ENCODE measurements around the gene WDR46.

WDR46 gene, protein sequence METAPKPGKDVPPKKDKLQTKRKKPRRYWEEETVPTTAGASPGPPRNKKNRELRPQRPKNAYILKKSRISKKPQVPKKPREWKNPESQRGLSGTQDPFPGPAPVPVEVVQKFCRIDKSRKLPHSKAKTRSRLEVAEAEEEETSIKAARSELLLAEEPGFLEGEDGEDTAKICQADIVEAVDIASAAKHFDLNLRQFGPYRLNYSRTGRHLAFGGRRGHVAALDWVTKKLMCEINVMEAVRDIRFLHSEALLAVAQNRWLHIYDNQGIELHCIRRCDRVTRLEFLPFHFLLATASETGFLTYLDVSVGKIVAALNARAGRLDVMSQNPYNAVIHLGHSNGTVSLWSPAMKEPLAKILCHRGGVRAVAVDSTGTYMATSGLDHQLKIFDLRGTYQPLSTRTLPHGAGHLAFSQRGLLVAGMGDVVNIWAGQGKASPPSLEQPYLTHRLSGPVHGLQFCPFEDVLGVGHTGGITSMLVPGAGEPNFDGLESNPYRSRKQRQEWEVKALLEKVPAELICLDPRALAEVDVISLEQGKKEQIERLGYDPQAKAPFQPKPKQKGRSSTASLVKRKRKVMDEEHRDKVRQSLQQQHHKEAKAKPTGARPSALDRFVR

DNA sequence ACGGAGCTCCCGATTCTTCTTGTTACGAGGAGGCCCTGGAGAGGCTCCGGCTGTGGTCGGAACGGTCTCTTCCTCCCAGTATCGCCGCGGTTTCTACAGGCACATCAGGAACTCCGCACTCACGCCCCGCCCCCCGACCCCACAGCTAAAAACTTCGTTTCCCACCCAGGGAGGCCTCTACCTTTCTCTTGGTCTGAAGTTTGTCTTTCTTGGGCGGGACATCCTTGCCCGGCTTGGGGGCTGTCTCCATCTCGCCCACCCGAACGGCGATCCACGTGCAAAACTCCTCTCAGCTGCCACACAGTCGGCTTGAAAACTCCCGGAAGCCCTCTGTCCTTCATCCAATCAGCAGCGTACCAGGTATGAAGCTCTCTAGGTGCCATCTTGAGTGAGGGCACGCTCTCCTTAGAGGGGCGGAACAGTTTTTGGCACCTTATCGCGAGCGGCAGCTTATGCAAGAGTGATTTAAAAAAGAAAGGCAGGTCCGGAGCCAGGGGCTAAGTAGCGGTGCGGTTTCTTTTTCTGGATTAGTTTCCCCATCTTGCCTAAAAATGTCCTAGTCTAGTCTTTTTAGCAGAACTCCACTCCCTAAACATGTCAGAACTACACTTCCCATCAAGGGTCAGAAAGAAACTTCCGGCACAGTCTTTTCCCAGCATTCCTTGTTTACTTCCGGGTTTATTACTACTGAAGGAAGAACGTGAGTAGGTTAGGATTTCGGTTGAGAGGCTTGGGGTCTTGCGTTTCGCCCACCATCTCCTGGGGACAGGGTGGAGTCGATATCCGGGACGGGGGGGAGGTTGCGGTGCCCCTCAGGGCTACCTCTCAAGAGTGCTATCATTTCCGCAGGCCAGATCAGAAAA, at the start of gene WDR46, which contains the start of gene PFDN6:
Gene WDR46 (minus strand): TSS at position 319 of the 863 bp plus-strand sequence. CDS start 69 bp downstream, at position 250.
Gene PFDN6 (plus strand): TSS at position 681 of the 863 bp plus-strand sequence. CDS start 256 bp downstream, outside the sequence.
- no peak for DNase-seq (ENCODE audit: low read depth)

DNA sequence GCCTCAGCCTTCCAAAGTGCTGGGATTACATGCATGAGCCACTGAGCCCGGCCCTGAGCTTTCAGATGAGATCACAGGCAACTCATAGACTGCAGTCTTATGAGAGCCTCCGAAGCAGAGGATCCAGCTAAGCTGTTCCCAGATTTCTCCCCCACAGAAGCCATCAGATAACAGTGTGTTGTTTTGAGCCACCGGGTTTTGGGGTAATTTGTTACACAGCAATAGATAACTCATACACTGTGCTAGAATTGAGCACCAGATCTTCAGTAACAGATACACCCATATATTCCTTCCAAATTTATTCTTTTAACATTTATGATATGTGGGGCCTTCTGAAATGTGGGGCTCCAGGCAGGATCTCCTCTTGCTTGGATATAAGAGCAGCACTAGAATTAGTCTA, 47.5 kb upstream of the WDR46 start:
- DNase-seq (ENCODE audit: low read depth), result no peak

DNA sequence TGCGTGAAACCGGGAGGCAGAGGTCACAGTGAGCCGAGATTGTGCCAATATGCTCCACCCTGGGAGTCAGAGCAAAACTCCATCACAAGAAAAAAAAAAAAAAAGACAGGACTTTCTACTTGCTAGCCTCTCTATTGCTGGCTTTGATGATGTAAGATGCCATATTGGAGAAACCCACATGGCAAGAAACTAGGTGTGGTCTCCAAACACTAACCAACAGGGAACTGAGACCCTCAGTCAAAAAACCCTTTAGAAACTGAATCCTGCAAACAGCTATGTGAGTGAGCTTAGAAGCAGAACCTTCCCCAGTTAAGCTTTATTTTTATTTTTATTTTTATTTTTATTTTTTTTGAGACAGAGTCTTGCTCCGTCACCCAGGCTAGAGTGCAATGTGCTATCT, 46.9 kb upstream of the WDR46 start:
- DNase-seq (ENCODE audit: low read depth), result no peak

DNA sequence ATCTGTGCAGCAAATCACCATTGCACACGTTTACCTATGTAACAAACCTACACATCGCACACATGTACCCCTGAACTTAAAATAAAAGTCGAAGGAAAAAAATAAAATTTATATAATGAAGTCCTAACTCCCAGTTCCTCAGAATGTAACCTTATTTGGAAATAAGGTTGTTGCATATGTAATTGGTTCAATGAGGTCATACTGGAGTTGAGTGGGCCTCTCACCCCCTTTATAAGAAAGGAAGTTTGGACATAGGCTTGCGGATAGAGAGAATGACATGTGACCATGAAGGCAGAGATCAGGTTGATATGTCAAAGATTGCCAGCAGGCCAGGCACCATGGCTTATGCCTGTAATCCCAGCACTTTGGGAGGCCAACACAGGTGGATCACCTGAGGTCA, 44.6 kb upstream of the WDR46 start:
- no peak for DNase-seq (ENCODE audit: low read depth)

DNA sequence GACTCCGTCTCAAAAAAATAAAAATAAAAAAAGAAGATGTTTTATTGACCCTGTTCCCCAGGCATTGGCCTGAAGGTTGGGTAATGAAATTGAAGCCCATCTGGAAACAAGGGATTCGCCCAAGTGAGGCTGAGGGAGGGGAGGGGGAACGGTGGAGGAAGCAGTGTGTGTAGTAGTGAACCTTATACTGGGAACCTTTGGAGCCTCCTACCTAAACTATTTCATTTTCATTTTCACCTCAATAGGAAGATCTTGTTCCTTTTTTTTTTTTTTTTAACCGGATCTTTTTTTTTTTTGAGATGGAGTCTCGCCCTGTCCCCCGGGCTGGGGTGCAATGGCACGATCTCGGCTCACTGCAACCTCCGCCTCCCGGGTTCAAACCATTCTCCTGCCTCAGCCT, 41.7 kb upstream of the WDR46 start:
- DNase-seq (ENCODE audit: low read depth), result no peak

DNA sequence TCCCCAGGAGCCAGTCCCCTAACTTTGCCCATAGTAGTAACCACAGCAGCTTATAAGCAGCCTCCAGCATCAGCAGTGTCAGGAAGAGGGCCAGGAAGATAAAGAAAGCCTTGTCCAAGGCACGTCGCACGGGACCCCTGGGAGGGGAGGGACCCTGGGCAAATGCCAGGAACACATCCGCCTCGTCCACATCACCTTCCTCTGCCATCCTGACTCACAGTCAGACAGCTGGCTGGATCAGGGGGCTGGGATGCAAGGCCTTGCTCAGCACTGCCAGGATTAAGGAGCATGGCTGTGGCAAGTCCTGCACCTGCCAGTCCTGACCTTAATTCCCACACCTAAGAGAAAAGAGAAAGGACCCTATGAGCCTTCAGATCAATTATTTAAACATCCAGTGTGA, 40.0 kb upstream of the WDR46 start:
- DNase-seq (ENCODE audit: low read depth), result no peak

DNA sequence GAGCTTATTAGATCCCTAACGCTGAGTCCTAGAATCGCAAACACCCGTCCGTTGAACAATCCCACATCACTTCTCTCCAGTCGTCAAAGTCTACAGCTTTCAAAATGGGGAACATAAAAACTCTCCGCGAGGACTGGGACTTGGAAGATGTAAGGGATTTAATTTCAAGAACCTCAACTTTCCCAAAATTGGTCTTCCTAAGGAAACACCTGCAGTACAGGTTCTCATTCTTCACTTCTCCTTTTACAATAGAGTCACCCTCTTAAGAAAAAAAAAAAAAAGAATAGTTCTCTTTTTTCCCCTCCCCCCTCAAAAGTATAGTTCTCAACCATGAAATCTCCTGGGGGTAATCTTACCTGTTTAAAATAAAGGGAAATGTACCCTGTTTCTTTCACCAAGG, 35.1 kb upstream of the WDR46 start:
- DNase-seq (ENCODE audit: low read depth), result no peak

DNA sequence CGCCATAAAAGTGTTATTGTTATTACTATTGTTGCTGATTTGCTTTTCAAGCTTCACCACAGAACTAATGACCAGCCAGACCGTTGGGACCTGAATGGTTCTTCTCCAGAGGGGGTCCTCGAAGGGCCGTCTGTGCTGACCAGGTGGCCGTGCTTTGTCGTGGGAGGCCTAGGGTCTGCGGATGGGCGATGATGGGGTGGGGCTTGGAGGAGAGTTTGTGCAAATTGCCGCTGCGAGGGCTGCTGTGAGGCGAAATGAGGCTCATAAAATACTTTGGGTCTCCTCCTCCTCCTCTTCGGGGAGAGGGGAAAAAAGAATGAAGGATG, 34.5 kb upstream of the WDR46 start:
- no peak for DNase-seq (ENCODE audit: low read depth)

DNA sequence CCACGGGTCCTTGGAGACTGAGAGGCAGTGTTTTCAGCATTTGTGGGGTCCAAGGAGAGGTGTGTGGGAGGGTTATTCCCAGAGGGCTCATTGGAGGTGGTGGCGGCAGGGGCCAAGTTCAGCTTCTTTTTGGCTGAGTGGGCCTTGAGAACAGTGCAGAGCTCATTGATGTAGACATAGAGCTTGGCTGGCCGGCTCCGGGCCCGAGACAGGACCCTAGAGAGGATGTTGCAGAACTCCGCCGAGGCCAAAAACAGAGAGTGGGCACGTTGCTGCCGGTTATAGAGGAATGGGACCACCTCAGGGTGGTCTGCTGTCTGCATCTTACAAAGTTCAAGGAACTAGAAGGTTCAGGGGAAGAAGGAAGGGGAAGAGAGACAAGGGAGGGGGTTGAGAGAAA, 32.2 kb upstream of the WDR46 start:
- DNase-seq (ENCODE audit: low read depth), result no peak

DNA sequence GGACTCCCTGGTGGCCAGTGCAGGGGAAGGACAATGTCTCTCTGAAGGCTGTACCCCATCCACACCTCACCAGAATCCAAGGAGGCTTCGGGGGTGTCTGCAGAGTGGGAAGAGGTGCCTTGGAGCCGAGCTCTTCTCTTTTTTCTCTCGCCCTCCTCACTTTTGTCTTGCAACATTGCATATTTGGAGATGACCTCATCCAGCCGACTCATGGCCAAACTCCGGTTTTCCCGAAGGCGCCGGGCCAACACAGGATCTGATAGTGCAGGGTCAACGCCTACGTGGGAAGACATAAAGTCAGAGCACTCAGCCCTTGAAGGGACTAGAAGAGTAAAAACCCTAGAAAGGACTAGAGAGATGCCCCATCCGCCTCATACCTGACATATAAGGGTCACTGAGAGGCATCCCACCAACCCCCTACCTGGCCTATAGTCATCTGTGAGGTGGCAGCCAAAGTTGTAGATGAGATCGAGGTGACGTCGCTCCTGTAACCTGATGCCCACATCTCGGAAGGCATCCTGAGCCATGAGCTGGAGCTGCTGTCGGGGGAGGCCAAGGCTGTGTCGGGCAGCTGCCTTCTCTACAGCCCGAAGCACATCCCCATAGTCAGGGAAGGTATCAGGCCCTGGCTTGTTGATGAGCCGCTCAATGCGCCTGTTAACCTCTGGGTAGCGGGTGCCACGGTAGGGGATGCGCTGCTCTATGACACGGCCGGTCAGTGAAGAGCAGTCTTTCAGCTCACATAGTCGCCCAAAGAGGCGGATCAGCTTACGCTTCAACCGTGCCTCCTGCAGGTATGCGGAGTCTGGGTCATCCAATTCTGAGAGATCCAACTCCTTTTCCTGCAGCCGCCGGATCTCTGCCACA, 31.5 kb upstream of the WDR46 start:
- no peak for DNase-seq (ENCODE audit: low read depth)

DNA sequence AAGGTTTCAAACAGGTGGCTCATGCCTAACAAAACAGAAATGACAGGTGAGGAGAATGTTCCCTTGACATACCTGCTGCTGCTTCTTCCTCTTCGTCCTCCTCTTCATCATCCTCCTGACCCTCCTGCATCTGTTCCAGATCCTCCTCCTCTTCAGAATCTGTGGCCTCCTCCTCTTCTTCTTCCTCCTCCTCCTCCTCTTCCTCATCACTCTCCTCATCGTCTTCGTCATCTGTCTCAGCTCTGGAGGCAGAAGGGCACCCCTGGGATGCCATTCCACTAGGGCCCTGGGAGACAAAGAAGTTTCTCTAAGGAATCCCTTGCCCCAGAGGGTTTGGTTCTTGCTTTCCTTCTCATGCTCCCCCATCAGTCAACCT, 30.9 kb upstream of the WDR46 start:
- DNase-seq (ENCODE audit: low read depth), result no peak

DNA sequence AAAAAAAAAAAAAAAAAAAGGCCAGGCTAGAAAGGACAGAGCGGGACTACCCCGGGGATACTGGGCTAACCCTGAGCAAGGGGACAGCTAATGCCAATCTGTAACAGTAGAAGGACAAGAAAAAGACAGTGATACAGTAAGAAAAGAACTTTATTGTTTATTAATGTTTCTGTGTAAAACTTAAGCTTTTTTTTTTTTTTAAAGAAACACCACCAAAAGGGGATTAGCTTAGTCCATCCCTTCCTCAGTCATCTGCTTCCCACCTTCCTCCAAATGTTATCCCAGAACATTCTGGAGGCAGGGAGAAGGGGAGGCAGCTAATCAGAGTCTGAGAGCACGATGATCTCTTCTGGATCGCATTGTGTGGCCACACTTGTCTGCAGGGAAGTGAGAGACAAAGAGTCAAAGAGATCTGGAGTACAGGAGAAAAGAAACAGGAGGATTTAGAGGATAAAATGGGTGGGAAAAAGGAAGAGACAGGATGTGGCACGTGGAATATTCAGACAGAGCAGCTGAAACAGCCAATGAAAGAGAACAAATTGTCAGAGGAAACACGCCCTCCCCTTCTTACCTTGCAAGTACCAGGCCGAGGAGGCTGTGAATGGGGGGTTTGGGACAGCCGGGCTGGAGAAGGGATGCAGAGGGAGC, 29.5 kb upstream of the WDR46 start:
- DNase-seq (ENCODE audit: low read depth), result no peak

DNA sequence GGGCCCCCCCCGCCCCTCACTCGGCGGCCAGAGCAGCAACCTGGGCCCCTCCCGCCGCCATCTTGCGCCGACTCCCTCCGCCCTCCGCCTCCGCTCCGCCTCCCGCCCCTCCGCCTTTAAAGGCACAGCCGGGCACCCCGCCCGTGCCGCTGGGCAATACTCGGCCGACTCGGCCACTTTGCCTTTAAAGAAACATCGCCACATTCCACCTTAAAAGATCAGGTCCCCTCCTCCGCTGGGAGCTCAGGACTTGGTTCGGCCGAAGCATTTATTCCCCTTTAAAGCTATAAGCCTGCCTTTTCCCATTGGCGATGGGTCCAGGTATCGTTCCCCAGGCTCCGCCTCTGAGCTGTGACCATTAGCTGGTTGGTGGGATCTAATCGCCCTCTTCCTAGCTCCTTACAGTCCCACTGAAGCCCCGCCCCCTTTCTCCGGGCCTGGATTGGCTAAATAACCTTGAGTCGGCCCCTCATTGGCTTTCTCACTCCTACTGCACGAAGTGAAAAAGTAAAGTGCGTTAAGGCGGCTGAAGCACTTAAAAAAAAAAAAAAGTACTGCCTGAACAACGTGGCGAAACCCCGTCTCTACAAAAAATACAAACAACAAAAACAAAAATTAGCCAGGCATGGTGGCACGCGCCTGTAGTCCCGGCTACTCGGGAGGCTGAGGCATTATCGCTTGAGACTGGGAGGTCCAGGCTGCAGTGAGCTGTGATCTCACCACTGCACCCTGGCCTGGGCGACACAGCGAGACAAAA, 28.8 kb upstream of the WDR46 start, which contains the start of gene ZBTB22:
Gene ZBTB22 (minus strand): TSS at position 76 of the 757 bp plus-strand sequence. CDS start 828 bp downstream, outside the sequence.
- DNase-seq (ENCODE audit: low read depth), result peak; percentile 75

DNA sequence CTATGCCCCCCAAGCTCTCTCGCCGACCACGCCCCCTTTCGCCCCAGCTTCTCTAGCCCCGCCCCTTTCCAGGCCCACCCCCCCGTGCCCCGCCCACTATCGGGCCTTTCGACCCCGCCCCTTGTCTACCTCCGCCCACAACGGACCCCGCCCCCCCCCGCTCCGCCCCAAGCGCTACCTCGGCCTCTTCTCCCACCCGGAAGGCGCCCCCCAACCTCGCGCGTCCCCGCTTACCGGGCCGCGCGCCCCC, 28.3 kb upstream of the WDR46 start:
- no peak for DNase-seq (ENCODE audit: low read depth)

DNA sequence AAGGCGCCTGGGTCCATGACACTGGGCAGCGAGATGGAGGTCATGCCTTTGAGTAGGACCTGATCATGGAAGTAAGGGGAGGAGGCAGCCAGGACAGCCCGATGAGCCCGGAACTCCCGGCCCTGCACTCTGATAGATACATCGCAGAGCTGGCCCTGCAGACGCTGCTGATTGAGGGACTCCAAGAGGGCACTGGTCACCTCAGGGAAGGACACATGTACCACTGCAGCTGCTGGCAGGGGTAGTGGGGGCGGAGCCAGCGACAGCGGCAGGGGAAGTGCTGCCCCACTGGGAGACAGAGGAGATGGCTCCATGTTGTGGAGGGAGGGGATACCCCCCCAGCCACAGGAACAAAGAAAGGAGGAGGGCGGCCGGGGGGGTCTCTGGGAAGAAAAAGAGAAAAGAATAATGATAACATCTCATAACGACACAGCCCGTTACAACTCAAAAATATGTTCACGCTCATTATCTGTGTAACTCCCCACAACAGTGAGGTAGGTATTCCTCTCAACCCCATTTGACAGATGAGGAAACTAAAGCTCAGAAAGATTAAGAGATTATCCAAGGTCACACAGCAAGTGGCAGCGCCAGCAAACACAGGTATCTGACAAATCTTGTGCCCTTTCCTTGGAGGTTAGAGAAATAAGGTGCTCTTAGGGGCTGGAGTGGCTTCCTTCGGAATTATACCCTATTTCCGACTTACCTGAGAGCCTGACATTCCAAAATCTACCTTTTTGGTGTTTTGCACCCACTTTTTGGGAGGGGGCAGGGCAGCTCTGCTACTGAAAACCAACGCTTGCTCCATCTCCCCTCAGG, 27.8 kb upstream of the WDR46 start:
- DNase-seq (ENCODE audit: low read depth), result no peak

DNA sequence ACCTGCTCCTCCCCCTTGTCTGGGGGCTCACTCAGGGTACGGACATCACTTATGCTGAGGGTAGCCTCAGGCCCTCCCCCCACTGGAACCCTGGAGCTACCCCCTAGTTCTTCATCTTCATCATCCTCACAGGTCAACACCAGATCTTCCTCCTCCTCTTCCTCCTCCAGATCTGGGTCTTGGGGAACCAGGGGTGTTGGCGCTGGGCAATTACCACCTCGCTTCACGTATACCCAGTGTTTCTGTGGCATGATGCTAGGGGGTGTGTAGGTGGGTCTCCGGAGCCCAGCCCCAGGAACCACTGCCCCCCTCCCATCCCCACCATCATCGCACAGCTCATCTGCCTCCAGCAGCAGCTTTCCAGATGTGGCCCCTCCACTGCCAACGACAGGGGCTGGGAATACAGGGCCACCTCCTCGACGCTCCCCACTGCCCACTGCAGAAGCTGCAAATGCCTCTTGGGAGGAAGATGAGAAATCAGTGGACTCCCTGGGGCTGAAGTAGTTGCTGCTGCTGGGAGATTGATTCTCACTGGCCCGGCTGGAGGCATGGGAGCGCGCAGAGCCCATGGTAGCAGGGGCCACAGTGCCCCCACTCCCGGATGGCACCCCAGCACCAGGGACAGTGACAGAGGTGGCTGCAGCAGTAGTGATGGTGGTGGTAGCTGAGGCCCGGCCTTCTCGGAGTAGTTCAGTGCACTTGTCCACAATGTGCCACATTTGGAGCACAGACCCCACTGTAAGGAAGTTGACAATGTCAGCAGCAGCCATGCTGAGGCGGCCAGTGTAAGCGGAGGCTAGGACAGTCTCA, 27.0 kb upstream of the WDR46 start:
- no peak for DNase-seq (ENCODE audit: low read depth)

DNA sequence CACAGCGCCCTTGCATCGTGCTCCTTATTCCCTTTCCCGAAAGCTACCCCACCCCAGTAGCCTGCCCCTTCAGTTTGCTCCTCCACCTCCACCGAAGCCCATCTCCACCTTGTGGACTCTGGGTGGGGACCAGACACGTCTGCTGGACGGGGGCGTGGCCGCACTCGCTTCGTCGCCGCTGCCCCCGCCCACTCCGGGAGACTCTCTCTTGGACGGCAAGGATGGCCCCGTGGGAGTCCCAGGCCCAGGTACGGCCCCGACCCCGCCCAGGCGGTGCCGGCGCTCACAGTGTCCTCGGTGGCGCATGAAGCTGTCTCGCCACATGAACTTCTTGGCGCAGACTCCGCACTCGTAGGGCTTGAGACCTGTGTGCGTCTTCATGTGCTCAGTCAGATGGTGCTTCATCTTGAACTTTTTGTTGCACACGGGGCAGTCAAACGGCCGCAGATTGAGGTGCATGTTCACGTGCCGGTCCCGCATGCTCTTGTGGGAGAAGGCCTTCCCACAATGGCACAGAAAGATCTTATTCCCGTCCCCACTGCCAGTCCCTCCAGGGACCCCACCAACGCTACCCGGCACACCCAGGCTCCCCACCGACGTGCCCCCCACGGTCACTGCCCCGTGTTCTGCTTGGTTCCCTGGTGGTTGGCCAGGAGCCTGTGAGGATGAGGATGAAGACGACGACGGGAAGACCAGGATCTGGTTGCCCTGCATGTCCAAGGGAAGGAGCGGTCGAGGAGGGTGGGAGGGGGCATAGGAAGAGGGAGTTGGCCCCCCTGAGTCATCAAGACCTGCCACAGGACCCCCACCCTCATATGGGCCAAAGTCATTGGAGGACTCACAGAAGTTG, 26.1 kb upstream of the WDR46 start:
- DNase-seq (ENCODE audit: low read depth), result no peak

DNA sequence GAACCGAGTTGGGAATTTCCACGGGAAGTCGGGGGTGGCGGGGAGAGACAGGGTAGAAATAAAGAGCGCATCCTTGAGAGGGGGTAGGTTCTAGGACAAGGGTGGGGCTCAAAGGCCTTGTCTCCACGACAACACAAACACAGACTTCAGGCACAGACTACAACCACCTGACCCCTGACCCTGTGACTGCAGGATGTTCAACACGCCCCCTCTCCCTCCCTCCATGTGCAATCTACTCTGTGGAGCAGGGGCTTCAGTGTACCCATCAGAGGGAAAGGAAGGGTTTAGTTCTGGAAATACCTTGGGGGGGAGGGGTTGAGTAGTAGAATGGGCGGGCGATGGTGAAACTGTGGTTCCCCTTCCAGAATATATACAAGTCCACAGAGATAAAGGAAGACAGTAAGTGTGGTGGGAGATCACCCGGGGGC, 25.5 kb upstream of the WDR46 start:
- no peak for DNase-seq (ENCODE audit: low read depth)

Data from stimulated activated CD8-positive, alpha-beta memory T cell treated with anti-CD3 and anti-CD28 coated beads, Interleukin-15, amount 100 ng/mL, for 24 hours (primary cell).